ENCODE data around the gene LBR. TPM values are rescaled to one million over a fixed set of nuclear protein-coding genes. Genes with fewer than 3 reads are reported as not detected.
A peak's percentile ranks its signal among the peaks of the same experiment; 100 is the strongest.

The LBR gene
- total RNA-seq, 2 donors from 2014 or later, result 49.8 to 72.3 TPM

DNA sequence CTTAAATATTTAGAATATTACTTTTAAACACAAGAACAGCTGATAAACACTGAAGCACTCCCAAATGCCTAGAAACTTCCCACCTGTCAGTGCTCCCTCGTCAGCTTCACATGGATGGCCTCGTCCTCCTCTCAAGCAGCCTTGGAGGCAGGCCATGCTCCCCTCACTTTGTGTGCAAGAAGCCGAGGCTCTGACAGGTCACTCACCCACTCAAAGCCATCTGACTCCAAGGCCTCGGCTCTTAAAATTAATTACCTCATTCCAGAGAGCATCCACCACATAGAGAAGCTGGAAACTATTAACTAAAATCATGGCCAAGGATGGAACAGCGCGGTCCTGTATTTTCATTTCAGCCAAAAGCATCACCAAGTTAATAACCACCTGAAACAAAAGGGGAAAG, 17.8 kb downstream of the LBR start:
- H3K9ac ChIP-seq (ENCODE audit: extremely low read depth, low read length, poor library complexity, severe bottlenecking), result no peak overlapping the region
- TF ChIP-seq, protein P1, sequence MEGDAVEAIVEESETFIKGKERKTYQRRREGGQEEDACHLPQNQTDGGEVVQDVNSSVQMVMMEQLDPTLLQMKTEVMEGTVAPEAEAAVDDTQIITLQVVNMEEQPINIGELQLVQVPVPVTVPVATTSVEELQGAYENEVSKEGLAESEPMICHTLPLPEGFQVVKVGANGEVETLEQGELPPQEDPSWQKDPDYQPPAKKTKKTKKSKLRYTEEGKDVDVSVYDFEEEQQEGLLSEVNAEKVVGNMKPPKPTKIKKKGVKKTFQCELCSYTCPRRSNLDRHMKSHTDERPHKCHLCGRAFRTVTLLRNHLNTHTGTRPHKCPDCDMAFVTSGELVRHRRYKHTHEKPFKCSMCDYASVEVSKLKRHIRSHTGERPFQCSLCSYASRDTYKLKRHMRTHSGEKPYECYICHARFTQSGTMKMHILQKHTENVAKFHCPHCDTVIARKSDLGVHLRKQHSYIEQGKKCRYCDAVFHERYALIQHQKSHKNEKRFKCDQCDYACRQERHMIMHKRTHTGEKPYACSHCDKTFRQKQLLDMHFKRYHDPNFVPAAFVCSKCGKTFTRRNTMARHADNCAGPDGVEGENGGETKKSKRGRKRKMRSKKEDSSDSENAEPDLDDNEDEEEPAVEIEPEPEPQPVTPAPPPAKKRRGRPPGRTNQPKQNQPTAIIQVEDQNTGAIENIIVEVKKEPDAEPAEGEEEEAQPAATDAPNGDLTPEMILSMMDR (conservative IDR thresholded peaks at IDR 0.05), result no peak
- H3K27ac Mint-ChIP-seq, result no peak overlapping the region
- H3K27ac ChIP-seq (ENCODE audit: low read depth, low read length), result no peak overlapping the region
- 85 to 93% methylated on average over 4 to 6 of the region's 6 CpGs for WGBS, 2 experiments (ENCODE audit: insufficient coverage in 1 of 2, insufficient read length in 1 of 2)
- H3K27me3 Mint-ChIP-seq (ENCODE audit: insufficient read depth), result peaks cover 52% of the 10 kb centered on the region
- H3K4me1 Mint-ChIP-seq, result peaks cover 49% of the 10 kb centered on the region
- no peak overlapping the region for H3K4me3 ChIP-seq (ENCODE audit: low read length)
- no peak overlapping the region for H3K4me3 Mint-ChIP-seq
- DNase-seq, result no peak
- peaks cover 92% of the 10 kb centered on the region for H3K36me3 ChIP-seq (ENCODE audit: control insufficient read depth, insufficient read depth, low read length)
- H3K4me1 ChIP-seq (ENCODE audit: control insufficient read depth, insufficient read depth, low read length), result peaks cover 5% of the 10 kb centered on the region
- H3K9me3 Mint-ChIP-seq, result no peaks in the 10 kb centered on the region
- H3K27me3 ChIP-seq (ENCODE audit: control insufficient read depth, insufficient read depth, low read length, poor library complexity, severe bottlenecking), result no peaks in the 10 kb centered on the region
- peaks cover 43% of the 10 kb centered on the region for H3K36me3 Mint-ChIP-seq (ENCODE audit: low read depth)
- H3K9me3 ChIP-seq (ENCODE audit: control insufficient read depth, low read length), result no peaks in the 10 kb centered on the region

DNA sequence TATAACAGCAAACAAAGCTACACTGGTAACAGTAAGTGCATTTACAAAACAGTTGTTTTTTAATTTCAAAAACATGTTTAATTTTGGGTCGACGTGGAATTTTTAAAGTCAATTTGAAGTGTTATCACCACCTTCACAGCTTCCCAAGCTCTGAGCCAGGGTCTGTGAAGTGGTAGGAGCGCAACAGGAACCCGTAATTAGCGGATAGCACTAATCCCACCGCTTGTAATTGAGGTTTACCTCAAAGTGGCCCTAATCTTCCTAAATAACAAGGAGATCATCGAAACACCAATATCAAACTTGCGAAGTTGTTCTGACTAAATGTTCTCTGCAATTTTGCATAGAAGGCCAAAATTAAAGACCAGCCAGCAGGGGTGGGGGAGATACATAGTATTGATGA, 18.8 kb downstream of the LBR start:
- TF ChIP-seq, protein P1 (conservative IDR thresholded peaks at IDR 0.05), result no peak
- Mint-ChIP-seq H3K4me3 (no peak overlapping the region), H3K27me3 (ENCODE audit: insufficient read depth) (peaks cover 53% of the 10 kb centered on the region), H3K27ac (no peak overlapping the region), H3K9me3 (no peaks in the 10 kb centered on the region), H3K4me1 (peaks cover 49% of the 10 kb centered on the region), H3K36me3 (ENCODE audit: low read depth) (peaks cover 43% of the 10 kb centered on the region)
- 69 to 81% methylated on average over 4 to 8 of the region's 8 CpGs for WGBS, 2 experiments (ENCODE audit: insufficient coverage in 1 of 2, insufficient read length in 1 of 2)
- no peaks in the 10 kb centered on the region for H3K27me3 ChIP-seq (ENCODE audit: control insufficient read depth, insufficient read depth, low read length, poor library complexity, severe bottlenecking)
- DNase-seq, result peak; percentile 64
- no peak overlapping the region for H3K27ac ChIP-seq (ENCODE audit: low read depth, low read length)
- no peak overlapping the region for H3K4me3 ChIP-seq (ENCODE audit: low read length)
- peaks cover 92% of the 10 kb centered on the region for H3K36me3 ChIP-seq (ENCODE audit: control insufficient read depth, insufficient read depth, low read length)
- H3K4me1 ChIP-seq (ENCODE audit: control insufficient read depth, insufficient read depth, low read length), result peaks cover 5% of the 10 kb centered on the region
- H3K9me3 ChIP-seq (ENCODE audit: control insufficient read depth, low read length), result no peaks in the 10 kb centered on the region
- no peak overlapping the region for H3K9ac ChIP-seq (ENCODE audit: extremely low read depth, low read length, poor library complexity, severe bottlenecking)

DNA sequence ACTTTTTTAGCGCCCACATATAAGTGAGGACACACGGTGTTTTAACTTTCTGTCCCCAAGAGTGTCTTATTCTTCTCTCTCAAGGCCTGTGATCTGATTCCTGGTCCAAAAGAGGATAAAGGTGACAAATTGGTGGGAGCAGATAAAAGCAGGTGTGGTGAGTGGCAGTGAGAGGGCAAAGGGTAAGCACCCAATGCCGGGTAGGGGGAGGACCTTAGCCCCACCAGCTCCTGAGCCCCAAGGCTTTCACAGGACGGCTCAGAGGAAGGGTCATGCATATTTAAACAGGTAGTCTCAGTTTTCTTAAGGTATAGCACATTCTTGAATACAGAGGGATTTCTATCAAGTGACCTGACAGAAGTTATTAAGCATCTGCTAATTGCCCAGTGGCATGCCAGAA, 19.6 kb downstream of the LBR start:
- TF ChIP-seq, protein P1 (conservative IDR thresholded peaks at IDR 0.05), result no peak
- H3K27ac ChIP-seq (ENCODE audit: low read depth, low read length), result no peak overlapping the region
- peak; percentile 79 for DNase-seq
- Mint-ChIP-seq H3K36me3 (ENCODE audit: low read depth) (peaks cover 45% of the 10 kb centered on the region), H3K27ac (no peak overlapping the region), H3K4me3 (no peak overlapping the region), H3K4me1 (peaks cover 44% of the 10 kb centered on the region), H3K9me3 (no peaks in the 10 kb centered on the region), H3K27me3 (ENCODE audit: insufficient read depth) (peaks cover 53% of the 10 kb centered on the region)
- peaks cover 5% of the 10 kb centered on the region for H3K4me1 ChIP-seq (ENCODE audit: control insufficient read depth, insufficient read depth, low read length)
- no peak overlapping the region for H3K9ac ChIP-seq (ENCODE audit: extremely low read depth, low read length, poor library complexity, severe bottlenecking)
- 55 to 73% methylated on average over 2 to 4 of the region's 4 CpGs for WGBS, 2 experiments (ENCODE audit: insufficient coverage in 1 of 2, insufficient read length in 1 of 2)
- peaks cover 90% of the 10 kb centered on the region for H3K36me3 ChIP-seq (ENCODE audit: control insufficient read depth, insufficient read depth, low read length)
- H3K27me3 ChIP-seq (ENCODE audit: control insufficient read depth, insufficient read depth, low read length, poor library complexity, severe bottlenecking), result no peaks in the 10 kb centered on the region
- H3K4me3 ChIP-seq (ENCODE audit: low read length), result peak overlapping the region; percentile 27
- H3K9me3 ChIP-seq (ENCODE audit: control insufficient read depth, low read length), result no peaks in the 10 kb centered on the region

All from endodermal cell (in vitro differentiated cells).